GM10248 (cell line): ENCODE data around the gene GALNT3.

Experiments used
- CTCF ChIA-PET: fragments of 300-600 bp; sonication (Branson Sonifier 250); formaldehyde crosslinking; extraction: SDS; loops from one replicate; lab custom pipeline; 2021; ENCODE audit warnings: antibody characterized with exemption; lab: Yijun Ruan, JAX
- POLR2A ChIA-PET: fragments of 350-650 bp; sonication (Branson Sonifier 250); formaldehyde crosslinking; extraction: SDS; loops from one replicate; lab custom pipeline; 2020; ENCODE audit warnings: antibody characterized with exemption; lab: Yijun Ruan, JAX
- DNase-seq: peaks from one replicate; pipeline ENCODE4 v3.0.0; 2012; ENCODE audit errors: extremely low spot score
- TF ChIP-seq, protein P1 (sequence below): IDR thresholded peaks from 2 replicates; pipeline ENCODE4 v1.5.1; 2012; ENCODE audit warnings: mild to moderate bottlenecking, low read depth; ENCODE audit errors: extremely low read depth, missing control alignments, control extremely low read depth

GALNT3 gene

DNA sequence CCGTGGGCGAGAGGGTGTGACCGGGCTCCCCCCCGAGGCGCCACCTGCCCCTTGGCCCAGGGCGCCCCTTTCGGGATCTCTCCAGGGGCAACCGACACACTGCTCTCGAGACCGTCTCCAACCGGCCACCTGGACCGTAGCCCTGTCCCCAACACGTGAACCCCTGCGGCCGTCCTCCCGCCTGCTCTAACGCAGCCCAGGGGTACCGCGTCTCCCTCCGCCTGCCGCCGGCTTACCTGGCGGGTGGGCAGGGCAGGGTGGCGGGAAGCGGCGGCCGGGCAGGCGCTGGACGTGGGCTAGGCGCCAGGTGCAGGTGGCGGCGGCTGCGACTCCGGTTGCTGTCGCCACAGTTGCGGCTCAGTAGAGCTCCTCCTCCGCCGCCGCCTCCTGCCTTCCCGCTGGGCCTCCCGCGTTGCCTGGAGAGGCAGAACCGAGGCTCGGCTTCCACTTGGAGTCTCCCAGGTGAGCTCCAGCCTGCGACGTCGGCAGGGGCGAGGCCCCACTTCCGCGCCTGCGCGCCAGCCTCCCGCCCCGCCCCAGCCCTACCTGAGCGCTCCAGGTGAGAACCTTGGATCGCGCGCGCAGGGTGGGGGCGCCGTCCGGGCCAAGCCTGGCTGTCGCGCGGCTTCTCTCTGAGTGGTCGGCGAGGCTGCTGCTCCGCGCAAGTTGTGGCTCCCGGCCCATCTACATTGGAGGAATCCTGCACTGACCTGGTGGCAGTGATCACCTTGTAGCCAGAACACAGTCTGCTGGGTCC lies at the start of gene GALNT3:
GALNT3 (minus strand) TSS at position 469 of the 757 bp plus-strand sequence. CDS start 23,547 bp downstream, outside the sequence.
- CTCF ChIA-PET, result interaction anchor here (1.1 to 1.5 kb wide), 4 partner anchors 11 to 17 kb away, joined by 3 to 5 read pairs (median 4); no protein-coding TSS in a partner anchor
- DNase-seq, result peak; percentile 40
- TF ChIP-seq, protein P1, sequence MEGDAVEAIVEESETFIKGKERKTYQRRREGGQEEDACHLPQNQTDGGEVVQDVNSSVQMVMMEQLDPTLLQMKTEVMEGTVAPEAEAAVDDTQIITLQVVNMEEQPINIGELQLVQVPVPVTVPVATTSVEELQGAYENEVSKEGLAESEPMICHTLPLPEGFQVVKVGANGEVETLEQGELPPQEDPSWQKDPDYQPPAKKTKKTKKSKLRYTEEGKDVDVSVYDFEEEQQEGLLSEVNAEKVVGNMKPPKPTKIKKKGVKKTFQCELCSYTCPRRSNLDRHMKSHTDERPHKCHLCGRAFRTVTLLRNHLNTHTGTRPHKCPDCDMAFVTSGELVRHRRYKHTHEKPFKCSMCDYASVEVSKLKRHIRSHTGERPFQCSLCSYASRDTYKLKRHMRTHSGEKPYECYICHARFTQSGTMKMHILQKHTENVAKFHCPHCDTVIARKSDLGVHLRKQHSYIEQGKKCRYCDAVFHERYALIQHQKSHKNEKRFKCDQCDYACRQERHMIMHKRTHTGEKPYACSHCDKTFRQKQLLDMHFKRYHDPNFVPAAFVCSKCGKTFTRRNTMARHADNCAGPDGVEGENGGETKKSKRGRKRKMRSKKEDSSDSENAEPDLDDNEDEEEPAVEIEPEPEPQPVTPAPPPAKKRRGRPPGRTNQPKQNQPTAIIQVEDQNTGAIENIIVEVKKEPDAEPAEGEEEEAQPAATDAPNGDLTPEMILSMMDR, result no peak
- POLR2A ChIA-PET, result no interaction called here

GRCh38 chr2:165843351-165843750 lies 49.3 kb upstream of the GALNT3 start:
- TF ChIP-seq, protein P1, result no peak
- no peak for DNase-seq
- POLR2A ChIA-PET, result no interaction called here
- CTCF ChIA-PET, result interaction anchor here (1.6 kb wide), 1 partner anchor 17 kb away, joined by 3 read pairs; no protein-coding TSS in a partner anchor

- POLR2A ChIA-PET, result no interaction called here
- TF ChIP-seq, protein P1, result no peak
- DNase-seq, result no peak
- CTCF ChIA-PET, result interaction anchor here (1.6 kb wide), 1 partner anchor 13 kb away, joined by 3 read pairs; no protein-coding TSS in a partner anchor
Observed at GRCh38 chr2:165840333-165840958, 46.4 kb upstream of the GALNT3 start.

GRCh38 chr2:165839610-165840009 lies 45.6 kb upstream of the GALNT3 start:
- DNase-seq, result no peak
- ChIA-PET CTCF (interaction anchor here (1.1 to 1.6 kb wide), 2 partner anchors 12 to 35 kb away, joined by 3 to 4 read pairs; no protein-coding TSS in a partner anchor), POLR2A (no interaction called here)
- TF ChIP-seq, protein P1, result no peak

GRCh38 chr2:165837122-165837521 lies 43.1 kb upstream of the GALNT3 start:
- no peak for DNase-seq
- ChIA-PET CTCF (no interaction called here), POLR2A (no interaction called here)
- TF ChIP-seq, protein P1, result no peak

DNA sequence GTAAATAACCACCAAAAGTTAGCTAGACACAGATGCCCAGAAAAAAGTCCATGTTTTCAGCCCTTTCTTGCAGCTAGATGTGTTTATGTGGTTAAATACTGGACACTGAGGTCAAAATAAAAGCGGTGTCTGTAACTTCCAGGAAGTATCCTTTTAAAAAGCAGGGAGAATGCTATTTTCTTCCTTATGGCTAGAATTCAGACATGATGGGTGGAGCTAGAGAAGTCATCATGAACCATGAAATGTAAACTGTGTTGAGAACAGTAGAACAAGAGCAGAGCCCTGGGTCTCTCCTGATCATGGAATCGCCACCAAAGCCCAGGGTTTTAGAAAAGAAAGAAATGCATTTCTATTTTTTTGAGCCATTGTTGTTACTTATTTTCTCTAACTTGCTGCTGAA lies 41.3 kb upstream of the GALNT3 start:
- CTCF ChIA-PET, result interaction anchor here (0.9 to 1.5 kb wide), 3 partner anchors 11 to 34 kb away, joined by 3 to 4 read pairs (median 3); no protein-coding TSS in a partner anchor
- no peak for DNase-seq
- TF ChIP-seq, protein P1, result no peak
- POLR2A ChIA-PET, result no interaction called here
